Frontal cortex (tissue), 4 donors: ENCODE data around the gene ACTR2. TPM values are rescaled to one million over a fixed set of nuclear protein-coding genes. Genes with fewer than 3 reads are reported as not detected.

Experiments
- DNase-seq, 2 donors: peaks; one replicate each; pipeline ENCODE4 v3.0.0; 2012; ENCODE audit warnings: low spot score in 2 of 2
- FAIRE-seq: peaks from 2 replicates; lab custom pipeline; 2012; peaks lifted over from hg19 to GRCh38; lab: Jason Lieb, UNC
- total RNA-seq: library from RNA; depleted of rRNA; stranded (reverse); fragments of >200 nt; gene quantifications from one replicate; pipeline ENCODE4 v1.2.3, GENCODE V29; 2014
- donor health status: control.
- donor health status: control.
- donor health status: control.

The ACTR2 gene
- total RNA-seq, 1 donor from 2014 or later = 112 TPM

DNA sequence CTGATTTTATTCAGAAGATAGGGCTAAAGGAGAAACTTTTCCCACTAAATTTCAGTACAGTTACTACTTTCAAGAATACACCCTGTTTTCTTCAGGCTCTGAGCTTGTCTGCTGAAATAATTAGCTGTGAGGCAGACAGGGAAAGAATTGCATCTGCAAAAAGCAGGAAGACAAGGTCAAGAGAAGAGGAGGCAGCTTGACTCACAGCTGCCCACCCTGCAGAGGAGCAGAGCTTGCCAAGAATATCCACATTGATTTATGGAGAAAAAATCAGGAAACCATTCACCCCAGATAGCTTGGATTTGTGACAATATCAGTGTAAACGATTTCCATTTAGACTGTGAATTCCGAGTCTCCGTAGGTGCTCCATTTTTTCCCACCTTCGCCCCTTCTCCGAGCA, 49.0 kb downstream of the ACTR2 start:
- FAIRE-seq = no peak
- DNase-seq = no peak

DNA sequence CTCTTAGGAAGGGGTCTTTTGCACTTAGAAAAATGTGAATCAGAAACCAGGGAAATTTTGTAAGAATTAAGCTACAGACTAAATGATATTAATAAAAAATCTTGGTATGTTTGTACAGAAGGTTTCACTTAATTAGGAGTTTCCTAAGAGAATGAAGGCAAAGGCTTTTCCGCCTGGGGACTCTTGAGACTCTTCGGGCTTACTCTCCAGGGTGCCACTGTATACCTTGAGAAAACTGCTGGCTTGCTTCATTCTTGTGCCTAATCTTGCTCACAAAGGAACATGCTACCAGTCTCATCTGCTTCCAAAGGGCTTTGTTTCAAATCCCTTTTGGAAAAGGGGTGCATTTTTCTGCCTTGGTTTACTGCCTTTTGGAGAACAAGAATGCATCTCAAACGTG, 49.5 kb downstream of the ACTR2 start:
- no peak for DNase-seq
- FAIRE-seq = no peak

DNA sequence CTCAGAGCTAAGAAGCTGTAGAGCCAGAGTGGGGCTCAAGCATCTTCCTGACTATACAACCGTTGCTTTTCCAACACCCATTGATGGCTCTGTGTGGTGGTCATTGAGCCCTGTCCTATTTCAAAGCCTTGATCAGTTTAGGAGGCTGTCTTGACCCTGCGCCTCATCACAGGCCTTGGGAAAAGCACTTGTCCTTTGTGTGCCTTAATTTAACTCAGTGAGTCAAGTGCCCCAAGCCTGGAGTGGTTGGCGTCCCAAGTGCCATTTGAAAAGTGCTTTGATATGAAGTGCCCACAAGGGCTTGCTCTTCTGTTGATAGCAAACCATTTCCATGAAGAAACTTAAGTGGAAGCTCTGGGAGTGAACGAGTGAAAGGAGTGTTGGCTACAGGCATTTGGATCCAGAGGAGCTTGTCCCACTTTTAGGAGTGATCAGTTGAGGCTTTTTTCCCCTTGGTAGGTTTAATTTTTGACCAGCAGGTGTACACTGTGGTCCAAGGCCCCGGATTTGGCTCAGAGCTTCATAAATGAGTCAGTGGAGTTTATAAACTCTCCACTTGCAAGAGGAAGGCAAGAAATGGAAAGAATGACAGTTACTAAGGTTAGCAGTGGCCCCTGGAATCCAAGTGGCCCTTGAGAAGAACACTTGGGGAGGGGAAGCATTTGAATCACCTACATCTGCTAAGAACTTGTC, 50.3 kb downstream of the ACTR2 start:
- FAIRE-seq = no peak
- no peak for DNase-seq

DNA sequence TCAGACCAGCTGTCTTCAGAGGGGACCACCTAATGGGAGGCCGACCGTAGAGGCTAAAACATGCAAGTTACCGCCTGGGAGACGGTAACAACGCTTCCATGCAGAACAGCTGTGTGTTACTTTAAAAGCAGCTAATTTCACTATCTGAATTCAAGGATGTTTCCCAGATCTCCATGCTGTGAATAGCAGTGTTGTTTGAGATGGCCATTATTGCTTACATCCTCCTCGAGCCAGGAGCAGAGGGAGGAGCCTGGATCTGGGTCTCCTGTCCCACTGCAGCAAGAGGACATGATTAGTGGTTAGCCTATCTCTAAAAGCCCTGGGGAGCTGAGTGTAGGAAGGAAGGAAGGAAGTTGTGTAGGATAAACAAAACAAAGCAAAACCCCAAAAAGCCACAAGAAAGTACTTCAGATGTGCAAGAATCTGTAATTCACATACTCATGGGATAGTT, 50.9 kb downstream of the ACTR2 start:
- no peak for DNase-seq
- FAIRE-seq = no peak

DNA sequence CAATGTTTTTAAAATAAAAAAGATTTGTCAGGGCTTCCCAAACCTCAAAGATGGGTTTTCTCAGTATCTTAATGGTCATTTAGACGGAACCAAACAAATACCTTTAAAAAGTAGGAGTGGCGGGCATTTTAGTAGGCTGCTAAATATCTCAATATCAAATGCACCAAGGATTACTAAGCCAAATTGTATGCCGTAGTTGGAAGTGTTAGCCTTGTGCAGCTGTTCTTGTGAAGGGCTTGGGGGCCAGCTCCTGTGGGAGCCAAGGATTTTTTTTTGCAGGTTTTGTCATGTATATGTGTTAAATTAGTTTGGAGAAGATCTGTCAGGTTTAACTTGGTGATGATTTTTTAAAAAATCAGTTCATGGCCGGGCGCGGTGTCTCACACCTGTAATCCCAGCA, 52.1 kb downstream of the ACTR2 start:
- FAIRE-seq (no peak), DNase-seq (no peak)

DNA sequence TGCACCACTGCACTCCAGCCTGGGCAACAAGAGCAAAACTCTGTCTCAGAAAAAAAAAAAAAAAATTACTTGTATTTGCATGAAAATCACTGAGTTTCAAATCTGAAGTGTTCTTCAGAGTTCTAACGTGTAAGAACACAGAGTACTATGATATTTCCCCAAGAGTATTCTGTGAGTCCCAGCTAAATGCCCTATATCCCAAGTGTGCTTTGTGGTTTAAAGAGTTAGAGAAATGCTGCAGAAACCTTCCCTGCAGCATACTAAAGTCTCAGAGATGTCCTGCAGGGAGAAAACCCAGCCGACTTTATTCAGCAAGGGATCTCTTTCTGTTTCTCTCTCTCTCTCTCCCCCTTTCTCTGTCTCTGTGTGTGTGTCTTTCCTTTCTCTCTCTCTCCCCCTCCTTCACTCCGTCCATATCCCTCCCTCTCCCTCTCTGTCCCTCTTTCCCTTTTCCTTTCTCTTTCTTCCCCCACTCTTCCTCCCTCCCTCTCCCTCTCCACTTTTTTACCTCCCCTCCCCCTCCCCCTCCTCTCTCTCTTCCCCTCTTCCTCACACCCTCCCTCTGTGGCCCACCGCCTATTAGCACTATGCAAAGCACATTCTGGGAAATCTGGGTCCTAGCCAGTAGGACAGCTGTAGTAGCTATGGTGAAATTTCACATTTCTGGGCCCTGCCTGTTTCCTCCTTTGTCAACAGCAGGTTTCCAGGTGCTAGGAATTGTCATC, 54.2 kb downstream of the ACTR2 start:
- DNase-seq (no peak), FAIRE-seq (no peak)

DNA sequence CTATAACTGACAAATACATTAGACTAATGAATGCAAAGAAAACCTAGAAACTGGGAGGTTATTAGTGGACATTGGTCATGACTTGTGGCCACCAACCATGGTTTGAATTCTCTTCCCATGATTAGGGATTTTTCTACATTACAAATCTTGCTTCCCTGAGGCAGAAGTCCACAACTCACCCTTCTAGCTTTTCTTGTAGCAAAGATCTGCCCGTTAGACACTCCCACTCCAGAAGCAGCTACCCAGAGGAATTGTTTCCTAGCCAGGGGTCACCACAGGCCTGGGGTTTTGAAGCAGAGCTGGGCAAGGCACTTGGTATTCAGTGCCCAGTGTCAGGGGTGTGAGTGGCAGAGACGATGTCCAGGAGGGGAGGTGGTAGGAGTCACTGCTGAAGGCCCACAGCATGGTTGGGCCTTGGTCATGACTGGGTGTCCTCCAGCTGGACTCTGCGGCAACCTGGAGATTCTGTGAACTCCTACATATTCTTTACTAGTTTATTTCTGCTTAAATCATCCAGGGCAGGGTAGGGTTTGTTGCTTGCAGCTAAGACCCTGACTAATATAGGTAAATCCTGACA, 54.9 kb downstream of the ACTR2 start:
- FAIRE-seq (no peak), DNase-seq (no peak)

DNA sequence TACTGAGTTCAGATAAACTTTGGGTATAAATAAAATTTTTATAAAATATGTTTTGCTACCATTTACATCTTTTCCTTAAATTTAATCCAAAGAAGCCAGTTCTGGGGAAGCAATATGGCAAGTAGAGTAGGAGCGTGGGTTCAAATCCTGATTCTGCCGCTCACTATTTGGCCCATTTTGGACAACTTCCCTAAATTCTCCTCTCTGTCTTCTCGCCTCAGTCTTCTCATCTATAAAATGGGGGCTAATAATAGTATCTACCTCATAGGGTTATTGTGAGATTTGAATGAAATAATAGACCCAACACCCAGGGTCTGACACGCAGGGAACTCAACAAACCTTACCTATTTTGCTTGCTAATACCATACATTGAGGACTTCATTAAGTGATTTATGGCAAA, 59.7 kb downstream of the ACTR2 start:
- DNase-seq (no peak), FAIRE-seq (no peak)

DNA sequence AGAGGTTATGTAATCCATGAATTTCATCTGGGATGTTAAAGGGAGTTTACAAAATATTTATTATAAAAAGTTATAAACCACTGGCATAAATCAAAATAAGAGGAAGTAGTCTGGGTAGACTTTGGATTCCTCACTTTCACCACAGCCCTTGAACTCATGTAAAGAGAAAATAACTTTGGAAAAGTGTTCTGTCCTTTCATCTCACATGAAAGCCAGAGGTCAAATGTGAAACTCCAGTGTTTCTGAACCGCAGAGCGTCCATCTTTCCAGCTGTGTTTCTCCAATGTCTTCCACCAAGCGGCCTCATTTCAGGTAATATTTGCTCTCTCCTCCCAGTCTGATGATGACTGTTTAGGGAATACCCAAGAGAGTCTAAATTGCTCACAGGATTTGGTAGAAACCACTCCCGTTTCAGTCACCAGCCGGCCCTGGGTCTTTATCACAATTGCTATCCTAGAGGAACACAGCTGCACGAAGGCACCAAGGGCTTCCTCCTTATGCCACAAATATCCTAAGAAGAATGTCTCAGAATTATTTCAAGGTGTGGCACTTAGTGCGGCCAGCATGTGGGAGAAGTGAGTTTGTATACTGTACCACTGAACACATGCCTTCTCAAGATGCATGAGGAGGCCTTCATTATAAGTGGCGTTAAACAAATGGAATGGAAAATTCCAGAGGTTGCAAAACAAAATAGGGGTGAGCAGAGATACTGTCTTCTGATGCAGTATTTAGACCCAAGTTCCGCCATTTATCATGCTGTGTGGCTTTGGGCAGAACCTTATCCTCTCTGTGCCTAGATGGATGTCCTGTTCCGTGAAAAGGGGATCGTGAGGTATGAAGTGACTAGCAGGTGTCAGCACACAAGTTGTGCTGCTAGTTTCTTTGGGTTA, 63.8 kb downstream of the ACTR2 start:
- no peak for FAIRE-seq
- no peak for DNase-seq

DNA sequence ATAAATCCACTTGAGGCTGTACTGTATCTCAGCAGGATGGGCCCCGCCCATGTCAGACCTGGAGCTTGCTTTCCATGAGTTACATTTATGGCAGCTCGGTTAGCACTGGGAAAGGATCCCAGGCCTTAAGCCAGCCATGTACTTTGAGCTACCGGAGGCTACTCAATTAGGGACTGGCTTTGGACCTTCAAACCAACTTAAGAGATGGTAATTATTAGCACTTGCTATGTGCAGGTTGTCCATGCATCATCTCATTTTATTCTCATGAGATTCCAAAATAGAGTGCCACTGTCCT, 64.4 kb downstream of the ACTR2 start:
- FAIRE-seq = no peak

DNA sequence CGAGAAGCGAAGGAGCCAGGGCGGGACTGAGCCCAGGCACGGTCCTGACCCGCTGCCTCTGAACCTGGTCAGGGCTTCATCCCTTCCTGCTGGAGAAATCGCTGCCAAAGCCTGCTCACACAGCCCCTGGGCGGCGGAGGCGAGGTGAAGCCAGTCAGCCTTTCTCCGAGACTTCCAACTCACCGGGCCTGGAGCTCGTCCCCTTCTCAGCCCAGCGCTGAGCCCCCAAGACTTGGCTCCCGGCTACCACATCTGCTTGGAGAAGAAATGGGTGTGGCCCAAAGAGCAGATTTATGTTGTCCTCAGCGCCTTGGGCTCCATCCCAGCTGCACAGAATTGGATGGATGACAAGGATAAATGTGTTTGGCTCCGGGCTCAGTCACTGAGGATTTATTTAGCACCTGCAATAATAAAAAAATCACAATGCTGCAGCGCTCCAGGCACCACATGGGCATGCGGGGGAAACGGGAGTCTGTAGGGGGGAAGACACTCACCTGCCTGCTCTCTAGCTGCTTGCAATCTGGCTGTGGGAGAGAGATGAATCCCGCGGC, 64.9 kb downstream of the ACTR2 start:
- DNase-seq (no peak), FAIRE-seq (no peak)

More for the DNA sequence above, 64.4 kb downstream of the ACTR2 start:
- DNase-seq = no peak

DNA sequence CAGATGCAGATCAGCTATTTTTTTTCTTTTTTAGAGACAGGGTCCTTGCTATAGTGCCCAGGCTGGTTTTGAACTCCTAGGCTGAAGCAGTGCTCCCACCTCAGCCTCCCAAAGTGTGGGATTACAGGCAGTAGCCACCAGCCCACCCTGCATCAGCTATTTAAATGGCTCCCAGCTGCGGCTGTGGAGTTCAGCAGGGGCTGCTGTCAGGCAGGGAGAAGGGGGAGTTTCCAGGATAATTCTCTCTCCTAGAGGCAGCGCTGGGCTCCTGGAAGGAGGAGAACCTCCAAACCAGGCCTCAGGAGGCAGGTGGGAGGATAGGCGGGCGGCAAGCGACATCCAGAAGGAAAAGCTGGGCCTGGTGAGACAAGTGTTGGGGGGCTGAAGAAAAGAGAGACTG, 65.7 kb downstream of the ACTR2 start:
- DNase-seq (no peak), FAIRE-seq (no peak)

DNA sequence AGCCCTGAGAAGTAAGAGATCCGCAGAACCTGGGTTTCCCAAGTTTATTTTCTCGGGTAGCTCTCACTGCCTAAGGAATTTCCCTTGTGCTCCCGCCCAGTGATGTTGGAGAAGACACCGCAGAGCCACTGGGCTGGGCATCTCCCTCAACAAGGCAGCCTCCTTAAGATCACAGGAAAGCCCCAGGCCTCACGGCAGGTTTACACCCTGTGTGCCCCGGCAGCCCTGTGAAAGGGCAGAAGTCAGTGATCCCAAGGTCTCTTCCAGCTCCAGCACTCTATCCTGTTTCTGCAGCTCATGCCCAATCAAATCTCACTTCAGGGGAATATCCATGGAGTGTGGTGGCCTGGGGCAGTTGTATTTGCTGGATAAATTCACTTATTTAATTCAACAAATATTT, 66.5 kb downstream of the ACTR2 start:
- no peak for DNase-seq
- no peak for FAIRE-seq

DNA sequence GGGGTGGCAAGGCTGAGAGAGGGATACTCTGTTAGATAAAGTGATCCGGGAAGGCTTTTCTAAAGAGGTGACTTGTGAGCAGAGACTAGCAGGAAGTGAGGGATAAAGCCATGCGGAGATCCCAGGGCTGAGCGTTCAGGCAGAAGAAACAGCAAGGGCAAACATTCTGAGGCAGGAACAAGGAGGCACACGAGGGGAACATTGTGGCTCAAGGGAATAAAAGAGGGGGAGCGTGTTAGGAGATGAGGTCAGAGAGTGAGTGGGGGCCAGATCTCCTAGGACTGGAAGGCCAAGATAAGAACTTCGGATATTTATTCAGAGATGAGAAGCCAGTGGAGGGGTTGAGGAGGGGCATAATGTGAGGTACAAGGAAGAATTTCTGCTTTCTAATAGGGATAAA, 67.1 kb downstream of the ACTR2 start:
- DNase-seq (no peak), FAIRE-seq (no peak)

DNA sequence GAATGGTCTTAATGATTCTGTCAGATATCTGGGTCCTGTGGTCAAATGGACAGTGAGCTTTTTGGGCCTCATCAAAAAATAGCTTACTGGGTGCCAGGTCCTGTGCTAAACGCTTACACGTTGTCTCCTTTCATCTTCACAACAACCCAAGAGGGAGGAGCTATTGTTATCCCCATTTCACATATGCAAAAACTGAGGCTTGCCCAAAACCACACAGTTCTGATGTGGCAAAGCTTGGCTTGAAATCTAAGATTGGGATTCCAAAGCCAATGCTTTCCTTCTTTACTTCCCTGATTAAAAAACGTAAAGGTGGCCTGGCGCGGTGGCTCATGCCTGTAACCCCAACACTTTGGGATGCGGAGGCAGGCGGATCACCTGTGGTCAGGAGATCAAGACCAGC, 69.3 kb downstream of the ACTR2 start:
- DNase-seq = no peak
- FAIRE-seq = no peak

DNA sequence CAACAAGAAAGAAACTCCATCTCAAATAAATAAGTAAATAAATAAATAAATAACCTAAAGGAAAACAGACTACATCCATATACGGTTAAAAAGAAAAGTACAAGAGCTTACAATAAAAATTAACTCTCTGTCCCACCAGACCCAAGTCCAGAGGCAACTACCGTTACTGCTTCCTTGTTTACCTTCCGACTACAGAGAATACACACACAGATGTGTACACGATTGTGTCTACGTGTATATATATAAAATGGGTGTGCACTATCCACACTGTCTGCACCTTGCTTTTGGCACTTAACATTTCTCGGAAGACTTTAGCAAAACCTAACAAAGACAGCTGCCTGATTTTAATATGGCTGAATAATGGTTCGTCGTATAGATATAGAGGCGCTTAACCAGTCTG, 69.9 kb downstream of the ACTR2 start:
- DNase-seq (no peak), FAIRE-seq (no peak)

DNA sequence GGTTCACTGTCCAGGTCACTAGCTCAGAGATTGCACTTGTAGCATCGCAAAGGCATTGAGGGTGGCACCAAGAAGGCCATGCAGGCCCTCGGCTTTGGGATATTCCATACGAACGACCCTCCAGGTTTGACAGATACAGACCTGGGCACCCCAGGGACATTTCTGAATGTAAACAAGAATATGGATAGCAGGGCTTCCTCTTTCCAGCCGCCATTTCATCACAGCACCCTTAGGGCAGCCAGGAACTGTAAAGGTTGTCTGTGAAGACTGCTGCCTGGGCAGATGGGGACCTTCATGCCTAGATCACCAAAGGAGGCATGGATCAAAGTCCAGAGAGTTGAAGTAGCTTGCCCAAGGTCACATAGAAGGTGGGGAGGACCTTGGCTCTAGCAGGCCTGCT, 70.5 kb downstream of the ACTR2 start:
- no peak for DNase-seq
- no peak for FAIRE-seq

DNA sequence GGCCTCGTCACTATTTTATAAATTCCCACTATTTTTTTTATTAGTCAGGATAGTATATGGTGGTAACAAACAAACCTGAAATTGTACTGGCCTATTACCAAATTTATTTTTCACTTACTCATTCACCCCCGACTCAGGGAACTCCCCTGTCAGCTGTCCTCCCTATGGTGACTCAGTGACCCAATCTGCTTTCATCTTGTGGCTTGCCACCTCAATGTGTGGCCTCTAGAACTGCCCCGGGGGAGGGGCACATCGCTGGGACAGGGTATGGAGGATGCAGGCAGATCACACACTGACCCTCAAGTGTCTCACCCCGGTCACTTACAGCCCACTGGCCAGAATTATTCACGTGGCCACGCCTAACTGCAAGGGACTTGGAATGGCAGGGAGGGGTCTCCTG, 71.6 kb downstream of the ACTR2 start:
- FAIRE-seq (no peak), DNase-seq (no peak)

DNA sequence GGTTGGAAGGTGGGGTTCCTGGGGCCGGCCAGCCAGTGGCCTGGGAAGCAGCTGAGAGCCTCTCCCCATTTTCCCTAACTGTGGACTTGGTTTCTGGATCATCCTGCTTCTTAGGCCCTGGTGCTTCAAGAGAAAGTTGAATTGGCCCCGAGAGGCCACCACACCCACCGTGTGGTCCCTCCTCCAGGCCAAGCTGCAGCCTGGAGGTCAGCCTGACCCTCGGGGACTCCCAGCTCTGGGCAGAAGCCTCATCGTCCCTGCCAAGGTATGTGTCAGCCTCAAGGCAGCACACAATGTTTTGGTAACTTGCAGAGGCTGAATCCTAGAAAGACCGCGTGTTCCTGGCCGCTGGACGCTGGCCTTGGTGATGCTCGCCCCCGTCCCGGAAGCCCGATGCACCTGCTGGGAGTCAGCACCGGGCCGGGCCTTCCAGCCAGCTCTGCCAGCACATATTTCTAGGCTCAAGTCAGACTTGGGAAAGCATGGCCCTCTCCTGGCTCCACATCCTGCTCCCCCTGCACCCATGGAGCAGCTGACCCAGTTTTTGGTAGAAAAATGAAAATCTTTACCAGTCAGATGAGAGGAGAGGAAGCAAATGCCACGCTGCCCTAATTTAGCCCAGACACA, 72.6 kb downstream of the ACTR2 start:
- FAIRE-seq = no peak
- peak in 1 of 2 donors; percentile 57 for DNase-seq
